ENCODE data around the gene PLCB1. TPM values are rescaled to one million over a fixed set of nuclear protein-coding genes. Genes with fewer than 3 reads are reported as not detected.

The PLCB1 gene
- total RNA-seq, 1 donor from 2014 or later: 6.3 TPM

DNA sequence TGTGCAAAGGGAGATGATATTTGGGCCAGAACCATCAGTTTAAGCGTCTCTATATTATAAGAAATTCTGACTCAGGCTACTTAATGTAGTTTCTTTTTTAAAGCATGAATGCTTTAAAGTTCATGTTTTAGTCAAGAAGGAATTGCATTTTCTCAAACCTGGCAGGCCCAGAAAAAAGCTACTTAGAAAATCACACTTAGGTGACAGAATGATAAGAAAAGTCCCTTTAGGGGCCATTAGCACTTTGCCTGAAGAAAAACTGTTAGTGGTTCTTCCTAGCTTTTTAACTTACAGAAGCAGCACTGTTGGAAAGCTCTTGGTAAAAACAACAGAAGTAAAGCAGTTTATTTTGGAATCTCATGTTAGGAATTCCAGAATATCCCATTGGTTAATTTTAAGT lies 387.8 kb downstream of the PLCB1 start:
- TF ChIP-seq, protein P1, sequence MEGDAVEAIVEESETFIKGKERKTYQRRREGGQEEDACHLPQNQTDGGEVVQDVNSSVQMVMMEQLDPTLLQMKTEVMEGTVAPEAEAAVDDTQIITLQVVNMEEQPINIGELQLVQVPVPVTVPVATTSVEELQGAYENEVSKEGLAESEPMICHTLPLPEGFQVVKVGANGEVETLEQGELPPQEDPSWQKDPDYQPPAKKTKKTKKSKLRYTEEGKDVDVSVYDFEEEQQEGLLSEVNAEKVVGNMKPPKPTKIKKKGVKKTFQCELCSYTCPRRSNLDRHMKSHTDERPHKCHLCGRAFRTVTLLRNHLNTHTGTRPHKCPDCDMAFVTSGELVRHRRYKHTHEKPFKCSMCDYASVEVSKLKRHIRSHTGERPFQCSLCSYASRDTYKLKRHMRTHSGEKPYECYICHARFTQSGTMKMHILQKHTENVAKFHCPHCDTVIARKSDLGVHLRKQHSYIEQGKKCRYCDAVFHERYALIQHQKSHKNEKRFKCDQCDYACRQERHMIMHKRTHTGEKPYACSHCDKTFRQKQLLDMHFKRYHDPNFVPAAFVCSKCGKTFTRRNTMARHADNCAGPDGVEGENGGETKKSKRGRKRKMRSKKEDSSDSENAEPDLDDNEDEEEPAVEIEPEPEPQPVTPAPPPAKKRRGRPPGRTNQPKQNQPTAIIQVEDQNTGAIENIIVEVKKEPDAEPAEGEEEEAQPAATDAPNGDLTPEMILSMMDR (IDR thresholded peaks at IDR 0.05): no peak
- Histone ChIP-seq H3K27ac (no peak overlapping the region), H3K4me3 (no peak overlapping the region), H3K27me3 (ENCODE audit: low read depth) (no peaks in the 10 kb centered on the region), H3K36me3 (no peaks in the 10 kb centered on the region), H3K9me3 (no peaks in the 10 kb centered on the region), H3K4me1 (no peaks in the 10 kb centered on the region)
- ATAC-seq: no peak
- intact Hi-C loops (cut with DNase I): no loop called here
- DNase-seq: no peak

DNA sequence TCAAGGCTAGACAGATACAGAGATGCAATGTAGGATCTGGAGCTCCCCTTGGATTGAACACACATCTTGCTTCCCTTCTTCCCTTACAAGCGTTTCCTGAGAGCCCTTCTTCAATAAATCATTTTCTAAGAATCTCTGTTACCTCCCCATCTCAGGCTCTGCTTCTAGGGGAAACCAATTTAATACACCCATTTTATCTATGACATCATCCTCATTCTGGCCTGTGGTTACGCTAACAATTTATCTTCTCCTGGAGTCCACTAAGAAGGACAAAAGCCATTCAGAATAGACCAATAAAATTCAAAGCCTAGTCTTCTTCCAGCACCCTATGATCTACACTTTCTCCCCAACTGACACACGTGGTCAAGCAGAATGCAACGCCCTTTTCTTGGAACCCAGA lies 390.1 kb downstream of the PLCB1 start:
- ATAC-seq (no peak), DNase-seq (no peak)
- no peak overlapping the region for H3K4me3 ChIP-seq
- TF ChIP-seq, protein P1 (IDR thresholded peaks at IDR 0.05): no peak
- H3K27me3 ChIP-seq (ENCODE audit: low read depth): no peaks in the 10 kb centered on the region
- no peak overlapping the region for H3K27ac ChIP-seq
- H3K9me3 ChIP-seq: no peaks in the 10 kb centered on the region
- intact Hi-C loops (cut with DNase I): no loop called here
- H3K36me3 ChIP-seq: no peaks in the 10 kb centered on the region
- no peaks in the 10 kb centered on the region for H3K4me1 ChIP-seq

DNA sequence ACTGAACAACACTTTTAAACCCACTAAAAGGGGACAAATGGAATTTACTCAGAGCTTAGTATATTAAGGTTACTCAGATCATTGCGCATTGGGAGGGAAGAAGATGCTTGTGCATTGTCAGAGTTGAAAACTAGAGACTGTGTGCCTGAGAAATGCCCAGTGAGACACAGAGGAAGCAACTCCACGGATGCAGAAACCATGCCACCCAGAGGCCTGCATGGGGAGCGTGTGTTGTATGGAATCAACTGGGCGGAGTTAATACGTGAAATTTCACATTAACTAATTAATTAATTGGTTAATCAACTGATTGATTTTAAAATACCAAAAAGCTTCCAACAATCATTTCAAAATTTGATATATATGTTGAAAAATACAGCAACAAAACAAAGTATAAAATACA lies 391.6 kb downstream of the PLCB1 start:
- TF ChIP-seq, protein P1 (IDR thresholded peaks at IDR 0.05): no peak
- H3K4me3 ChIP-seq: no peak overlapping the region
- no peaks in the 10 kb centered on the region for H3K4me1 ChIP-seq
- no peaks in the 10 kb centered on the region for H3K36me3 ChIP-seq
- DNase-seq (no peak), ATAC-seq (no peak)
- H3K27ac ChIP-seq: no peak overlapping the region
- H3K9me3 ChIP-seq: no peaks in the 10 kb centered on the region
- intact Hi-C loops (cut with DNase I): no loop called here
- H3K27me3 ChIP-seq (ENCODE audit: low read depth): no peaks in the 10 kb centered on the region

DNA sequence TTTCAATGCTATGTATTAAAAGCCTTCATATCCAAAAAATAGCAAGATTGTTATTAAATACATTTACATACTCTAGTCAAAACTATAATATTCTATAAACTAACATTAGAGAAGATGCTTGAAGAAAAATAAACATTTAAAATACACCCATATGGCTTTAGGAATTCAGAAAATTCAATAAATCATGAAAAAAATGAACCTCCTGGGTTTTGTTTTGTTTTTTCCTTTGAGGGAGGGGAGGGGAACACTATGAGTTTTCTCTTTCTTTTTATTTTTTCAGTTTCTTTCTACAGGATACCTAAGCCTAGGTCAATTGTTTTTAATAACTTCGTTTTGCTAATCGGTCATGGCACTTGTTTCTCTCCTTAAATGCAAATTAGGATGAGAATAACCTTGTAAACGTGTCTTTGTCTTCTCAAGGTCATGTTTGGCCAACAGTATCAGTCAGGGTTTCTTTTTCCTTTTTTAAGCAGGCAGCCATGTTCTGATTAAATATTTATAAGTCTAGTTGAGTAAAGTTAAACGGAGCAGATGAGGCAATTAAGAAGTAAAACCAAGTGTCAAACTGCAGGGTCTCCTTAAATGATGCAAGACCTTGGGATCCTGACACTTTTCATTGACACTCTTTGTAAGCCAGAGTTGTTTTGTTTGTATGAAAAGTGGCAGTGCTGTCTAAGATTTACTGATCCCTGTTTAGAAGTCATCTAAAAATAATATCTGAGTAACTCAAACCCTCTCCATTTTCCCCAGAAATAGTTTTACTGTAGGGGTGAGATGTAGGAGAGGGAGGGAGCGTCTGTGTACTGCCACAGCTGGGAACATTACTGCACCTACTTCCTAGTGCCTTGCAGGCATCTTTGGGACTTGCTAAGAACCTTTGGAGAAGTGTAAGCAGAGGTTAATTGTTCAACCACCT lies 392.3 kb downstream of the PLCB1 start:
- H3K27me3 ChIP-seq (ENCODE audit: low read depth): no peaks in the 10 kb centered on the region
- no peak for DNase-seq

DNA sequence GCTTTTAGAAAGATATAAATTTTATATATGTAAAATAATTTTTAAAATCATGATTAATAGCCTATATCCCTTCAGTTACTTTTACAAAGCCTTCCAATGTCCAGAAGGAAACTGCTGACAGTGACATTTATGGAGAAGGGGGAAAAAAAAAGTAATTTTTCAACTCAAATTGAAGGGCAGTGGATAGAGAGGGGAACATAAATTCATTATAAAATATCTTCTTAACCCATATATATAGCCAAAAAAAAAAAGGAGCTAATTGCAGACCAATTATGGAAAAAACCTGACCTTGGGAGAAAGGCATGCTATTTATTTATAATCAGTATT lies 392.9 kb downstream of the PLCB1 start:
- DNase-seq: no peak
- no peaks in the 10 kb centered on the region for H3K36me3 ChIP-seq
- no peaks in the 10 kb centered on the region for H3K4me1 ChIP-seq
- no peak overlapping the region for H3K27ac ChIP-seq
- no peak overlapping the region for H3K4me3 ChIP-seq
- TF ChIP-seq, protein P1 (IDR thresholded peaks at IDR 0.05): no peak
- H3K9me3 ChIP-seq: no peaks in the 10 kb centered on the region
- H3K27me3 ChIP-seq (ENCODE audit: low read depth): no peaks in the 10 kb centered on the region
- intact Hi-C loops (cut with DNase I): no loop called here
- ATAC-seq: no peak

More for the DNA sequence above, 392.3 kb downstream of the PLCB1 start:
- intact Hi-C loops (cut with DNase I): no loop called here
- ATAC-seq: no peak
- Histone ChIP-seq H3K4me1 (no peaks in the 10 kb centered on the region), H3K36me3 (no peaks in the 10 kb centered on the region), H3K4me3 (no peak overlapping the region), H3K9me3 (no peaks in the 10 kb centered on the region), H3K27ac (no peak overlapping the region)
- TF ChIP-seq, protein P1 (IDR thresholded peaks at IDR 0.05): no peak
